ENCODE data around the gene CCDC171. TPM values are rescaled to one million over a fixed set of nuclear protein-coding genes. Genes with fewer than 3 reads are reported as not detected.
A peak's percentile ranks its signal among the peaks of the same experiment; 100 is the strongest.

Gene CCDC171
- total RNA-seq, 1 experiment from 2014 or later, result 1.6 TPM

- no peaks in the 10 kb centered on the region for H3K4me1 Mint-ChIP-seq (ENCODE audit: low read depth, unreplicated experiment)
- no peaks in the 10 kb centered on the region for H3K4me1 ChIP-seq
- no peaks in the 10 kb centered on the region for H3K27me3 ChIP-seq (replicated peaks; ENCODE audit: control insufficient read depth, insufficient read depth, low read length)
- CTCF ChIA-PET, result no interaction called here
- intact Hi-C loops (cut with micrococcal nuclease; ENCODE audit: unreplicated experiment), result no loop called here
- BruUV-seq (replicated peaks), result no TSS peak
- POLR2A ChIA-PET, result interaction anchor here (1.1 kb wide), 1 partner anchor 87 kb away, joined by 3 read pairs; the partner anchor contains the start of gene CCDC171
- no peak overlapping the region for H3K27ac Mint-ChIP-seq (ENCODE audit: unreplicated experiment)
- TF ChIP-seq CTCF (IDR thresholded peaks at IDR 0.05; ENCODE audit: insufficient read depth in 1 of 2, low read depth in 1 of 2, low read length in 1 of 2, severe bottlenecking in 1 of 2, unreplicated experiment in 1 of 2), result no peak
- no peak overlapping the region for H3K4me3 ChIP-seq (ENCODE audit: low read depth, low read length)
- H3K9me3 ChIP-seq, result no peaks in the 10 kb centered on the region; the same call in 1 of the 2 replicates
- DNase-seq, result no peak
- no peaks in the 10 kb centered on the region for H3K9me3 Mint-ChIP-seq (ENCODE audit: unreplicated experiment)
- no peaks in the 10 kb centered on the region for H3K27me3 Mint-ChIP-seq (ENCODE audit: insufficient read depth, unreplicated experiment)
- H3K36me3 ChIP-seq (ENCODE audit: control insufficient read depth, insufficient read depth, low read length), result no peaks in the 10 kb centered on the region
- H3K36me3 Mint-ChIP-seq (ENCODE audit: insufficient read depth, unreplicated experiment), result no peaks in the 10 kb centered on the region
- H3K4me3 Mint-ChIP-seq (ENCODE audit: unreplicated experiment), result no peak overlapping the region
These were observed 87.3 kb downstream of the CCDC171 start for GRCh38 chr9:15640121-15640520.

GRCh38 chr9:15641291-15641690 is 88.4 kb downstream of the CCDC171 start:
- Histone ChIP-seq H3K9me3 (no peaks in the 10 kb centered on the region; the same call in 1 of the 2 replicates), H3K4me1 (no peaks in the 10 kb centered on the region), H3K27me3 (replicated peaks; ENCODE audit: control insufficient read depth, insufficient read depth, low read length) (no peaks in the 10 kb centered on the region), H3K36me3 (ENCODE audit: control insufficient read depth, insufficient read depth, low read length) (no peaks in the 10 kb centered on the region), H3K4me3 (ENCODE audit: low read depth, low read length) (no peak overlapping the region)
- no peaks in the 10 kb centered on the region for H3K36me3 Mint-ChIP-seq (ENCODE audit: insufficient read depth, unreplicated experiment)
- intact Hi-C loops (cut with micrococcal nuclease; ENCODE audit: unreplicated experiment), result no loop called here
- POLR2A ChIA-PET, result interaction anchor here (1.1 kb wide), 1 partner anchor 89 kb away, joined by 3 read pairs; the partner anchor contains the start of gene CCDC171
- H3K9me3 Mint-ChIP-seq (ENCODE audit: unreplicated experiment), result no peaks in the 10 kb centered on the region
- CTCF ChIA-PET, result no interaction called here
- H3K4me3 Mint-ChIP-seq (ENCODE audit: unreplicated experiment), result no peak overlapping the region
- TF ChIP-seq CTCF (IDR thresholded peaks at IDR 0.05; ENCODE audit: insufficient read depth in 1 of 2, low read depth in 1 of 2, low read length in 1 of 2, severe bottlenecking in 1 of 2, unreplicated experiment in 1 of 2), result no peak
- no peaks in the 10 kb centered on the region for H3K4me1 Mint-ChIP-seq (ENCODE audit: low read depth, unreplicated experiment)
- no TSS peak for BruUV-seq (replicated peaks)
- H3K27me3 Mint-ChIP-seq (ENCODE audit: insufficient read depth, unreplicated experiment), result peaks cover 3% of the 10 kb centered on the region
- no peak overlapping the region for H3K27ac Mint-ChIP-seq (ENCODE audit: unreplicated experiment)
- no peak for DNase-seq

- Mint-ChIP-seq H3K27me3 (ENCODE audit: insufficient read depth, unreplicated experiment) (peaks cover 6% of the 10 kb centered on the region), H3K36me3 (ENCODE audit: insufficient read depth, unreplicated experiment) (no peaks in the 10 kb centered on the region), H3K27ac (ENCODE audit: unreplicated experiment) (no peak overlapping the region), H3K4me1 (ENCODE audit: low read depth, unreplicated experiment) (no peaks in the 10 kb centered on the region), H3K4me3 (ENCODE audit: unreplicated experiment) (no peak overlapping the region), H3K9me3 (ENCODE audit: unreplicated experiment) (no peaks in the 10 kb centered on the region)
- intact Hi-C loops (cut with micrococcal nuclease; ENCODE audit: unreplicated experiment), result loop anchor here (1.0 kb wide), 1 partner anchor 35 kb away; no protein-coding TSS in a partner anchor
- no peaks in the 10 kb centered on the region for H3K36me3 ChIP-seq (ENCODE audit: control insufficient read depth, insufficient read depth, low read length)
- peak; percentile 26 to 31 for TF ChIP-seq CTCF (IDR thresholded peaks at IDR 0.05; ENCODE audit: insufficient read depth in 1 of 2, low read depth in 1 of 2, low read length in 1 of 2, severe bottlenecking in 1 of 2, unreplicated experiment in 1 of 2)
- H3K4me3 ChIP-seq (ENCODE audit: low read depth, low read length), result no peak overlapping the region
- ChIA-PET POLR2A (no interaction called here), CTCF (no interaction called here)
- no peaks in the 10 kb centered on the region; the same call in 1 of the 2 replicates for H3K9me3 ChIP-seq
- no peaks in the 10 kb centered on the region for H3K4me1 ChIP-seq
- no peaks in the 10 kb centered on the region for H3K27me3 ChIP-seq (replicated peaks; ENCODE audit: control insufficient read depth, insufficient read depth, low read length)
- no TSS peak for BruUV-seq (replicated peaks)
- DNase-seq, result peak in 1 of 2 experiments; percentile 27
These were observed 89.6 kb downstream of the CCDC171 start for GRCh38 chr9:15642369-15642962.
